Measurements from ENCODE around the gene MRPL18.

GRCh38 chr6:159826968-159827647 lies 36.8 kb downstream of the MRPL18 start:
- TF ChIP-seq CTCF (IDR thresholded peaks at IDR 0.05; ENCODE audit: poor library complexity): no peak
- no peak for TF ChIP-seq EZH2 (IDR thresholded peaks at IDR 0.05; ENCODE audit: borderline replicate concordance)
